ENCODE measurements around the gene AMOTL2. TPM values are rescaled to one million over a fixed set of nuclear protein-coding genes. Genes with fewer than 3 reads are reported as not detected.

The AMOTL2 gene
- polyA plus RNA-seq, 1 donor (not counting 4 experiments of a cell fraction or from before 2014, with no cell fraction given): 39.8 TPM

GRCh38 chr3:134388788-134389485 is 14.7 kb upstream of the AMOTL2 start:
- DNase-seq (ENCODE audit: low read depth, low spot score) (no peak), FAIRE-seq (no peak)
- Histone ChIP-seq H3K27me3 (ENCODE audit: control insufficient read depth, extremely low read depth, insufficient read depth, low read length) (no peaks in the 10 kb centered on the region), H4K20me1 (ENCODE audit: control insufficient read depth, extremely low read depth, insufficient read depth, low read length) (no peaks in the 10 kb centered on the region), H3K36me3 (ENCODE audit: control insufficient read depth in 2 of 2, extremely low read depth in 1 of 2, insufficient read depth in 2 of 2, low read length in 2 of 2) (no peaks in the 10 kb centered on the region), H3K79me2 (ENCODE audit: control insufficient read depth, insufficient read depth, low read length) (no peaks in the 10 kb centered on the region), H2AFZ (ENCODE audit: control insufficient read depth, low read length) (peak overlapping the region; percentile 15), H3K4me3 (ENCODE audit: control insufficient read depth in 2 of 3, extremely low read depth in 1 of 3, insufficient read depth in 2 of 3, low read depth in 1 of 3, low read length in 3 of 3) (no peak overlapping the region), H3K4me1 (ENCODE audit: control insufficient read depth, extremely low read depth, insufficient read depth, low read length) (peaks cover 4% of the 10 kb centered on the region), H3K9ac (ENCODE audit: control insufficient read depth, extremely low read depth, insufficient read depth, low read length) (no peak overlapping the region), H3K9me1 (ENCODE audit: control insufficient read depth, extremely low read depth, insufficient read depth, low read length) (no peaks in the 10 kb centered on the region), H3K27ac (ENCODE audit: control insufficient read depth, insufficient read depth, low read length) (no peak overlapping the region), H3K4me2 (ENCODE audit: control insufficient read depth, extremely low read depth, insufficient read depth, low read depth, low read length) (no peak overlapping the region), H3K9me3 (ENCODE audit: control insufficient read depth, low read depth, low read length) (peaks cover 3% of the 10 kb centered on the region)
- no peak for TF ChIP-seq CTCF (optimal IDR thresholded peaks at IDR 0.05 in 1 of 3, IDR thresholded peaks at IDR 0.05 in 1 of 3, conservative IDR thresholded peaks at IDR 0.05 in 1 of 3; ENCODE audit: extremely low read depth in 1 of 3, insufficient read depth in 2 of 3, low read length in 3 of 3)
- TF ChIP-seq EZH2 (IDR thresholded peaks at IDR 0.05; ENCODE audit: low read length): no peak
- dilution Hi-C loops (cut with MboI; ENCODE audit: extremely low pct_ligation_motif_present, low sequenced_read_pairs): no loop called here

GRCh38 chr3:134388292-134388691 is 14.0 kb upstream of the AMOTL2 start:
- Histone ChIP-seq H3K27me3 (ENCODE audit: control insufficient read depth, extremely low read depth, insufficient read depth, low read length) (no peaks in the 10 kb centered on the region), H3K9ac (ENCODE audit: control insufficient read depth, extremely low read depth, insufficient read depth, low read length) (no peak overlapping the region), H3K9me1 (ENCODE audit: control insufficient read depth, extremely low read depth, insufficient read depth, low read length) (no peaks in the 10 kb centered on the region), H2AFZ (ENCODE audit: control insufficient read depth, low read length) (no peak overlapping the region), H3K4me2 (ENCODE audit: control insufficient read depth, extremely low read depth, insufficient read depth, low read depth, low read length) (no peak overlapping the region), H3K9me3 (ENCODE audit: control insufficient read depth, low read depth, low read length) (peaks cover 3% of the 10 kb centered on the region), H3K79me2 (ENCODE audit: control insufficient read depth, insufficient read depth, low read length) (no peaks in the 10 kb centered on the region), H3K4me3 (ENCODE audit: control insufficient read depth in 2 of 3, extremely low read depth in 1 of 3, insufficient read depth in 2 of 3, low read depth in 1 of 3, low read length in 3 of 3) (no peak overlapping the region), H3K36me3 (ENCODE audit: control insufficient read depth in 2 of 2, extremely low read depth in 1 of 2, insufficient read depth in 2 of 2, low read length in 2 of 2) (no peaks in the 10 kb centered on the region), H3K27ac (ENCODE audit: control insufficient read depth, insufficient read depth, low read length) (no peak overlapping the region), H3K4me1 (ENCODE audit: control insufficient read depth, extremely low read depth, insufficient read depth, low read length) (peaks cover 4% of the 10 kb centered on the region), H4K20me1 (ENCODE audit: control insufficient read depth, extremely low read depth, insufficient read depth, low read length) (no peaks in the 10 kb centered on the region)
- DNase-seq (ENCODE audit: low read depth, low spot score) (no peak), FAIRE-seq (no peak)
- dilution Hi-C loops (cut with MboI; ENCODE audit: extremely low pct_ligation_motif_present, low sequenced_read_pairs): no loop called here
- TF ChIP-seq CTCF (optimal IDR thresholded peaks at IDR 0.05 in 1 of 3, IDR thresholded peaks at IDR 0.05 in 1 of 3, conservative IDR thresholded peaks at IDR 0.05 in 1 of 3; ENCODE audit: extremely low read depth in 1 of 3, insufficient read depth in 2 of 3, low read length in 3 of 3) (no peak), EZH2 (IDR thresholded peaks at IDR 0.05; ENCODE audit: low read length) (no peak)

Data from keratinocyte (primary cell).